Activated naive CD8-positive, alpha-beta T cell treated with anti-CD3 and anti-CD28 coated beads, Interleukin-2, amount 50 U/mL, for 24 hours (primary cell): ENCODE measurements around the gene DCP1A.
"Not testable (repeated sequence)": the region's sequence is repeated elsewhere in the genome, so short reads cannot be mapped to it uniquely, and the experiment has no call there.

ENCODE experiments used
- ATAC-seq: fragments of 150-1000 bp; cut with Tn5 transposase; one replicate; pipeline ENCODE4 v1.10.0; 2021
- DNase-seq: peaks from one replicate; pipeline ENCODE4 v3.0.0; 2021
- H3K27ac Mint-ChIP-seq: one replicate; pipeline ENCODE4 v1.8.0; 2021; ENCODE audit warnings: mild to moderate bottlenecking, mixed read lengths
- H3K27me3 Mint-ChIP-seq: one replicate; pipeline ENCODE4 v1.8.0; 2021; ENCODE audit warnings: mixed read lengths
- H3K36me3 Mint-ChIP-seq: one replicate; pipeline ENCODE4 v1.8.0; 2021; ENCODE audit warnings: low read depth, mixed read lengths
- H3K4me1 Mint-ChIP-seq: one replicate; pipeline ENCODE4 v1.8.0; 2021; ENCODE audit warnings: mixed read lengths
- H3K4me3 Mint-ChIP-seq: one replicate; pipeline ENCODE4 v1.8.0; 2021; ENCODE audit warnings: mild to moderate bottlenecking, moderate library complexity, mixed read lengths
- H3K9me3 Mint-ChIP-seq: one replicate; pipeline ENCODE4 v1.8.0; 2021; ENCODE audit warnings: mixed read lengths

The DCP1A gene

GRCh38 chr3:53303549-53303948 lies 43.8 kb downstream of the DCP1A start:
- ATAC-seq (no peak), DNase-seq (no peak)
- Mint-ChIP-seq H3K9me3 (no peaks in the 10 kb centered on the region), H3K4me3 (no peak overlapping the region), H3K36me3 (peaks cover 29% of the 10 kb centered on the region), H3K27me3 (no peaks in the 10 kb centered on the region), H3K4me1 (no peaks in the 10 kb centered on the region), H3K27ac (no peak overlapping the region)

GRCh38 chr3:53300826-53301225 lies 46.5 kb downstream of the DCP1A start:
- no peaks in the 10 kb centered on the region for H3K9me3 Mint-ChIP-seq
- H3K4me3 Mint-ChIP-seq, result no peak overlapping the region
- no peaks in the 10 kb centered on the region for H3K4me1 Mint-ChIP-seq
- peaks cover 26% of the 10 kb centered on the region for H3K36me3 Mint-ChIP-seq
- H3K27me3 Mint-ChIP-seq, result no peaks in the 10 kb centered on the region
- no peak overlapping the region for H3K27ac Mint-ChIP-seq
- no peak for DNase-seq
- ATAC-seq, result no peak

GRCh38 chr3:53299611-53300023 lies 47.7 kb downstream of the DCP1A start:
- H3K9me3 Mint-ChIP-seq, H3K27ac Mint-ChIP-seq, H3K27me3 Mint-ChIP-seq, DNase-seq, H3K4me1 Mint-ChIP-seq, H3K4me3 Mint-ChIP-seq: not testable (repeated sequence)
- H3K36me3 Mint-ChIP-seq, result peaks cover 25% of the 10 kb centered on the region
- peak; percentile 46 for ATAC-seq

- Mint-ChIP-seq H3K4me1 (no peaks in the 10 kb centered on the region), H3K36me3 (peaks cover 10% of the 10 kb centered on the region)
- ATAC-seq, result no peak
These were observed 51.9 kb downstream of the DCP1A start for GRCh38 chr3:53295410-53295809.

GRCh38 chr3:53293867-53294266 lies 53.5 kb downstream of the DCP1A start:
- ATAC-seq (no peak), DNase-seq (no peak)
- no peak overlapping the region for H3K4me3 Mint-ChIP-seq
- no peaks in the 10 kb centered on the region for H3K27me3 Mint-ChIP-seq
- H3K36me3 Mint-ChIP-seq, result peaks cover 4% of the 10 kb centered on the region
- H3K4me1 Mint-ChIP-seq, result no peaks in the 10 kb centered on the region
- H3K27ac Mint-ChIP-seq, result no peak overlapping the region
- no peaks in the 10 kb centered on the region for H3K9me3 Mint-ChIP-seq

More at GRCh38 chr3:53295410-53295809, 51.9 kb downstream of the DCP1A start:
- H3K27me3 Mint-ChIP-seq, result no peaks in the 10 kb centered on the region
- H3K9me3 Mint-ChIP-seq, result no peaks in the 10 kb centered on the region
- H3K4me3 Mint-ChIP-seq, result no peak overlapping the region
- no peak overlapping the region for H3K27ac Mint-ChIP-seq
- no peak for DNase-seq

- no peaks in the 10 kb centered on the region for H3K9me3 Mint-ChIP-seq
- peaks cover 16% of the 10 kb centered on the region for H3K36me3 Mint-ChIP-seq
- peaks cover 10% of the 10 kb centered on the region for H3K4me1 Mint-ChIP-seq
- DNase-seq (no peak), ATAC-seq (no peak)
- H3K27ac Mint-ChIP-seq, result no peak overlapping the region
- H3K27me3 Mint-ChIP-seq, result no peaks in the 10 kb centered on the region
- H3K4me3 Mint-ChIP-seq, result no peak overlapping the region
These were observed 59.1 kb downstream of the DCP1A start for GRCh38 chr3:53288214-53288613.

- Mint-ChIP-seq H3K27ac (peak overlapping the region; percentile 86), H3K4me3 (no peak overlapping the region), H3K36me3 (peaks cover 18% of the 10 kb centered on the region), H3K9me3 (no peaks in the 10 kb centered on the region), H3K4me1 (peaks cover 10% of the 10 kb centered on the region), H3K27me3 (no peaks in the 10 kb centered on the region)
- DNase-seq (no peak), ATAC-seq (peak; percentile 84)
These were observed 60.2 kb downstream of the DCP1A start for GRCh38 chr3:53287131-53287629.

GRCh38 chr3:53286727-53287126 lies 60.6 kb downstream of the DCP1A start:
- Mint-ChIP-seq H3K9me3 (no peaks in the 10 kb centered on the region), H3K4me3 (no peak overlapping the region), H3K27me3 (no peaks in the 10 kb centered on the region), H3K4me1 (peaks cover 10% of the 10 kb centered on the region), H3K27ac (peak overlapping the region; percentile 86), H3K36me3 (peaks cover 18% of the 10 kb centered on the region)
- DNase-seq (no peak), ATAC-seq (no peak)

- peaks cover 12% of the 10 kb centered on the region for H3K36me3 Mint-ChIP-seq
- no peak overlapping the region for H3K27ac Mint-ChIP-seq
- H3K9me3 Mint-ChIP-seq, result no peaks in the 10 kb centered on the region
- no peaks in the 10 kb centered on the region for H3K27me3 Mint-ChIP-seq
- H3K4me3 Mint-ChIP-seq, result no peak overlapping the region
- no peak for ATAC-seq
- peaks cover 7% of the 10 kb centered on the region for H3K4me1 Mint-ChIP-seq
- DNase-seq, result no peak
These were observed 64.8 kb downstream of the DCP1A start for GRCh38 chr3:53282581-53282980.

- Mint-ChIP-seq H3K36me3 (peaks cover 5% of the 10 kb centered on the region), H3K27me3 (no peaks in the 10 kb centered on the region), H3K4me1 (peaks cover 10% of the 10 kb centered on the region), H3K27ac (no peak overlapping the region), H3K9me3 (no peaks in the 10 kb centered on the region), H3K4me3 (no peak overlapping the region)
- DNase-seq (no peak), ATAC-seq (no peak)
These were observed 68.7 kb downstream of the DCP1A start for GRCh38 chr3:53278667-53279066.

- Mint-ChIP-seq H3K9me3 (no peaks in the 10 kb centered on the region), H3K4me1 (peaks cover 16% of the 10 kb centered on the region), H3K27ac (peak overlapping the region; percentile 32), H3K4me3 (no peak overlapping the region), H3K36me3 (no peaks in the 10 kb centered on the region), H3K27me3 (peaks cover 2% of the 10 kb centered on the region)
- ATAC-seq (peak; percentile 7), DNase-seq (no peak)
These were observed 72.3 kb downstream of the DCP1A start for GRCh38 chr3:53274938-53275605.

- DNase-seq (no peak), ATAC-seq (no peak)
- Mint-ChIP-seq H3K27me3 (peaks cover 2% of the 10 kb centered on the region), H3K36me3 (no peaks in the 10 kb centered on the region), H3K9me3 (no peaks in the 10 kb centered on the region), H3K4me1 (peaks cover 21% of the 10 kb centered on the region), H3K27ac (no peak overlapping the region), H3K4me3 (no peak overlapping the region)
These were observed 74.1 kb downstream of the DCP1A start for GRCh38 chr3:53273146-53273670.

GRCh38 chr3:53269888-53270880 lies 77.2 kb downstream of the DCP1A start:
- H3K9me3 Mint-ChIP-seq, result no peaks in the 10 kb centered on the region
- peak; percentile 68 for ATAC-seq
- no peak for DNase-seq
- H3K4me3 Mint-ChIP-seq, result no peak overlapping the region
- H3K27me3 Mint-ChIP-seq, result peaks cover 2% of the 10 kb centered on the region
- no peaks in the 10 kb centered on the region for H3K36me3 Mint-ChIP-seq
- H3K27ac Mint-ChIP-seq, result peak overlapping the region; percentile 73
- H3K4me1 Mint-ChIP-seq, result peaks cover 18% of the 10 kb centered on the region

- ATAC-seq, DNase-seq, H3K36me3 Mint-ChIP-seq, H3K27me3 Mint-ChIP-seq, H3K4me3 Mint-ChIP-seq, H3K9me3 Mint-ChIP-seq, H3K27ac Mint-ChIP-seq: not testable (repeated sequence)
- H3K4me1 Mint-ChIP-seq, result peaks cover 12% of the 10 kb centered on the region
These were observed 78.2 kb downstream of the DCP1A start for GRCh38 chr3:53269193-53269592.
